ENCODE results near the gene GATAD1.
"Not testable (repeated sequence)": the region's sequence is repeated elsewhere in the genome, so short reads cannot be mapped to it uniquely, and the experiment has no call there.

GATAD1 gene, protein sequence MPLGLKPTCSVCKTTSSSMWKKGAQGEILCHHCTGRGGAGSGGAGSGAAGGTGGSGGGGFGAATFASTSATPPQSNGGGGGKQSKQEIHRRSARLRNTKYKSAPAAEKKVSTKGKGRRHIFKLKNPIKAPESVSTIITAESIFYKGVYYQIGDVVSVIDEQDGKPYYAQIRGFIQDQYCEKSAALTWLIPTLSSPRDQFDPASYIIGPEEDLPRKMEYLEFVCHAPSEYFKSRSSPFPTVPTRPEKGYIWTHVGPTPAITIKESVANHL

DNA sequence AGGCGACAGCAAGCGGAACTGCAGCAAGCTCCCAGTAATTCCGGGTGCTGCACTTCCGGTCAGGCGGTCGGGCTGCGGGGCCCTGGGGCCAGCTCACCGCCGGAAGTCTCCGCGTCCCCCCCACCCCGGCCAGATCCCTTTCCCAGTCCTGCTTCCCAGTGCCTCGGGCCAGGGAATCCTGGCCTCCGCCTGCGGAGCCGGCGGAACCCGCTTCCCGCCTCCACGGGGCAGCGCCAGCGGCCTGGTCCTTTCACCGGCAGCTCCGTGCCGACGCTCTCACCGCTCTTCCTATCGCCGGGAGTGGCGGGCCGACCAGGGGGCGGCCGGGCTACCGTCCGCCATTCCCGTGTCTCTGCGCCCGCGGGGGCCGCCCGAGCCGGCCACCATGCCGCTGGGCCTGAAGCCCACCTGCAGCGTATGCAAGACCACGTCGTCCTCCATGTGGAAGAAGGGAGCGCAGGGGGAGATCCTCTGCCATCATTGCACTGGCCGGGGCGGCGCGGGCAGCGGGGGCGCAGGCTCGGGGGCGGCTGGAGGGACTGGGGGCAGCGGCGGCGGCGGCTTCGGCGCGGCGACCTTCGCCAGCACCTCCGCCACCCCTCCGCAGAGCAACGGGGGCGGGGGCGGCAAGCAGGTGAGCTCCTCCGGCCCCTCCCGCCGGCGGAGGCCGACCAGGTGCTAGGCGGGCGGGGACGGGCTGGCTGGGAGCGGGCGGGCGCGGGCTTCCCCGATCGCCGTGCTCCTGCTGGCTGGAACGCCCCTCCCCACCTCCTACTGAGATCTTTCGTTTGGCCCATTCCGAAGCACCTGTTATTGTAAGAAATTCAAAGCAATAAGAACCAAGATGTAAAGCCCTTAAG, at the start of gene GATAD1:
TSS of gene GATAD1 (plus strand) at position 138 of the 860 bp plus-strand sequence. CDS start at position 386, 248 bp downstream.
- peak; percentile 91 for DNase-seq

DNA sequence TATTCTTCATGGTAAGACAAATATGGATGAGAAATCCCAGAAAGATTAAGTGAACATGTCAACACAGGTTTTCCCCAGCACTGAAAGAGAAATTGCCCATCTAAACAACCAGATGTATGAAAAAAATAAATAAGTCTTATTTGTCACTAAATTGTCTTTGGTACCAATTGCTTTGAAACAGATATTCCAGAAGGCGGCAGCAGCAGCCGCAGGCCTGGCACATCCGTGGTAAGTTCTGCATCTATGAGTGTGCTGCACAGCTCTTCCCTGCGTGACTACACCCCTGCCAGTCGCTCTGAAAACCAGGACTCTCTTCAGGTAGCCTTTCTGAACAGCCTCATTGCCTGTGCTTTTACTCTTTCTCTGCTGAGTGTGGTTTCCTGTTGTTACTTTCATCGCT, 49.7 kb upstream of the GATAD1 start:
- DNase-seq: no peak

DNA sequence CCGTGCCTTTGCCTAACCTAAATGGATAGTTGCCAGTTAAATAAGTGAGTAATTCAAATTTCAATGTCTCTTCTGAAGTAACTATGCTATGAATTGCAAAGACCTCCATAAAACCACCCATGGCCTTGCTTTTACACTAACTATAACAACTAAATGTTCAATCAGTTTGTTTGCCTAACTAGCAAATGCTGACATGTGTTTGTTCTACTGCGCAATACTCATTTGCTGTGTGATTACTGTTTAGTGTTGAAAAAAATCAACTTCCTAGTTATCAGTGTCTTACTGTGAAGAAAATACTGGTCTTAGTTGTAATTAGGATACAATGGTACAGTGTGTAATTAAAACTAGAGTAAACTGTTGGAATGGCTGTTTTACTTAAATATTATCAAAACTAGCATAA, 47.3 kb upstream of the GATAD1 start:
- no peak for DNase-seq

DNA sequence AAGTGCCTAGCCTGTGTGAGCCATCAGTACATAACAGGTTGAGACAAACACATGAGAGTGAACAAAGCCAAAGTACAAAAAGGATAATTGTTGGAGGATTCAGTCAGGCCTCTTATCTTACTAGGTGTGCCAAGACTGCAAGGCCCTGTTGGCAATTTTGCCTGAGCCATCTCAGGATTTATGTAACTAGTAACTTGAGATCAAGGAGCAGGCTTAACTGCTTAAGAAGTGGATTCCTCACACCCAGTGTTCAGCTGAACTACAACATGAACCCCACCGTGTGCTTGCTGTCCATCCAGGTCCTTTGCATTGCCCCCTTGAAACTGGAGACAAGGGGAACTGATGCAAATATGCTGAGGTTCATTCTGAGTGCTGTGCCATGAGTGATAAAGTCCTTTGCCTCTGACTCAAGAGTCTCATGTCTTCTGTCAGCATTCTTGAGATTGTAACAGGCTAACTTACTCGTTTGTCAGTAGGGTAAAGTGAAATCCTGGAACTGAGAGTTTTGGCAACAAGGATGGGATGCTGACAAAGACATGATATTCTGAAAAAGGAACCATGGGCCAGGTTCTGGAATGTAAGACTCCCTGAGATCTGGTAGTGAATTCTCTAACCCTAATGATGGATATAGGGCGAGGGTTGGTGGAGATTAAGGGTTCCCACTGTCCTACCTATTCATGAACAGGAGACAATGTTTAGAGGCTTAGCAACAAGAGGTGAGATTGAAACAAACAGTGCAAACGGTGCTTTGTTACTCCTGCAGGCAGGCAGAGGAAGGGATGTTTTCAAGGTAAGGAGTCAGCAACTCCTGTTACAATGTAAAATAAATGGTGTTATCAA, 44.1 kb upstream of the GATAD1 start:
- no peak for DNase-seq

DNA sequence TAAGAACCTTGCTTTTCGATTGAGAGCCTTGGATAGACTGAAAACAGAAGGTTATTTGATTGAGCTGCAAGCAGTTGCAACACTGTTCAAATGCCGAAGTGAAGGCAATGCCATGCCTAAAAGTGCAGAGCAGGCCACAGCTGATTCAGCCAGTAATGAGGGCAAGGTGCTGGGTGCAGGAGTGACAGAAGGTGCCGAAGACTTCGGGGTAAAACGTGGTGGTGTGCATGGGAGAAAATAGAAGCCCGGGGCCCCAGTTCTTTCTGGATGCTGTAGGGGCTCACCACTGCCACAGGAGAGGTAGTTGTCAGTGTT, 43.6 kb upstream of the GATAD1 start:
- no peak for DNase-seq

DNA sequence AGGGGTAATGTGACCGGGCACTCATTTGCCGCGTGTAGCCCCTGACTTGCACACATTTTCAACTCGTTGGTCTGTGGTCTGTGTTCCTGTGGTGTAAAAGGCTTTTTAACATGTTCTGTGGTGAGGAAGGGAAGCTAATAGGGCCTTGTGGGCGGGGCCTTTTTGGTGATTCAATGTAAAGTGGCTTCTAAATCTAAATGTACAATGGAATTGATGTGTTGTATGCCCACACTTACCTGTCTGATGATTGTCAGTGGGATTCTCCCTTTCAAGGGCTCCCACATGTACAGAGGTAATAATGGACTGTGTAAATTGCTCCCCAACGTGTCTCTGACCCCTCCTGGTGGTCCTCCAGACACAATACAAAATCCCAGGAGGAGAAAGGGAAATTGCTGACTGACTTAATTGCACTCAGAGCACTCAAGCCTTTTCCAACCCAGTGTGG, 43.1 kb upstream of the GATAD1 start:
- no peak for DNase-seq

DNA sequence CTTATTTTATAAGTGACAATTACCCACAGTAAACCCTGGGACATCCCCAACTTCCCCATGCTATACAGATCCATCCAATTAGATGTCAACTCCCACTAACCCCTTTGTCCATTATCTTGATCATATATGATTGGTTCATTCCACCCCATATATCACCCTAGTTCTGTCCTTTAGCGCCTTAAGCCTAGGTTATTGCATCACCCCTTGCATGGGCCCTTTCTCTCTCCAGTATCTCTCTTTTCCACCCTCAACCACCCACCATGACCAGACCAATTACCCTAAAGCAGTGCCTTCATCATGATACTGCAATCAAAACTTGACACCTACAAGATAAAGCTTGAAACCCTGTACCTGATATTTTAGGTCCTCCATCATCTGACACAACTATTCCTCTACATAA, 37.9 kb upstream of the GATAD1 start:
- DNase-seq: no peak

DNA sequence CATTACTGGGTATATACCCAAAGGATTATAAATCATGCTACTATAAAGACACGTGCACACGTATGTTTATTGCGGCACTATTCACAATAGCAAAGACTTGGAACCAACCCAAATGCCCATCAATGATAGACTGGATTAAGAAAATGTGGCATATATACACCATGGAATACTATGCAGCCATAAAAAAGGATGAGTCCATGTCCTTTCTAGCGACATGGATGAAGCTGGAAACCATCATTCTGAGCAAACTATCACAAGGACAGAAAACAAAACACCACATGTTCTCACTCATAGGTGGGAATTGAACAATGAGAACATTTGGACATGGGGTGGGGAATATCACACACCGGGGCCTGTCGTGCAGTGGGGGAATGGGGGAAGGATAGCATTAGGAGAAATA, 37.1 kb upstream of the GATAD1 start:
- not testable (repeated sequence) for DNase-seq

DNA sequence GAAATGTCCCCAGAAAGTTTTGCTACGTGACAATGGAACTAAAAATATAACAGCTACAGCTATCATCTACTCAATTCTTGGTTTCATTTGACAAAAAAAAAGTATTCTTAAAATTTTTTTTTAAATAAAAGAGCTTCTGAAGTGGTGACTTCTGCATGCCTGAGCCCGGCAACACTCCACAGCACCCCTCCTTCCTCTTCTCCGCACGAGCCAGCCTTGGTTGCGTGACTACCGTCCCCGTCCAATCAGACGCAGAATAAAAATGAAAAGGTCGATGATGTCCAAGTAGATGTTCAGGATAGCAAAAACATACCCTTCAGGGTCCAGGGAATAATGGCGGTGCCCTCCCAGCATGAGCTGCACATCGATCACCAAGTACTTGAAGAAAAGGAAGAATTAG, 34.5 kb upstream of the GATAD1 start:
- no peak for DNase-seq

DNA sequence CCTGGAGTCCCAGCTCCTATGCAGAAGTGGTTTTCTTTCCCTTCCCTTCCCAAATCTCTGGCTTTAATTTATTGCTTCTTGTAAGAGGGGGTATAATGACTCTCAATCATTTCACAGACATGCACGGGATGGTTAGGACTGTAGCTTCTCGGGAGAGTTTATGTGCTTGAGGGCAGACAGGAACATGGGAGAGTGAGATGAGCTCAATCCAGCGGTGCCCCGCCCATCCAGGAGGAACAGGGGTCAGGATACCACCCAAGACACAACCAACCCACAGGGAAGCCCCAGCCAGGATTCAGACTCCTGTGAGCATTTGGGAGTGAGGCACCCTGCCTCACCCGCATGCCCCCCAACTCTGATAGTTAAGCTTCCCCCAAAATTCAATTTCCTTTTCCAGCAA, 33.7 kb upstream of the GATAD1 start:
- no peak for DNase-seq

DNA sequence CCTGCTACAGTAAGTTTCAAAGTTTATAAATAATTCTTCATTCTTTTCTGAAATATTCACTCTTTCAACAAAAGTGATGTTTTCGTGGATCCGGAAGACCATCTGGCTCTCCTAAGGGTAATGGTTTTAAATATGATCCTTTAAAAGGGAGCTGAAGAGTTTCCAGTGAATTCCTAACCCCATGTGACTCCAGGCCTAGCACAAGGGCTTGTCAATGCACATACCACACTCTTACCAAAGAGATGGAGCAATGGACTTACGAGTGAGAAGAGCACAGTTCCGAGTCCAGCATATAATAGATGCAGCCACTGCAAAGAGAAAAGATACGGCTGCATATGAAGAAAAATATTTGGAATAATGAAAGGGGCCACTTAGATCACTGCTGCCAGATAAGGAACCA, 32.1 kb upstream of the GATAD1 start:
- no peak for DNase-seq

DNA sequence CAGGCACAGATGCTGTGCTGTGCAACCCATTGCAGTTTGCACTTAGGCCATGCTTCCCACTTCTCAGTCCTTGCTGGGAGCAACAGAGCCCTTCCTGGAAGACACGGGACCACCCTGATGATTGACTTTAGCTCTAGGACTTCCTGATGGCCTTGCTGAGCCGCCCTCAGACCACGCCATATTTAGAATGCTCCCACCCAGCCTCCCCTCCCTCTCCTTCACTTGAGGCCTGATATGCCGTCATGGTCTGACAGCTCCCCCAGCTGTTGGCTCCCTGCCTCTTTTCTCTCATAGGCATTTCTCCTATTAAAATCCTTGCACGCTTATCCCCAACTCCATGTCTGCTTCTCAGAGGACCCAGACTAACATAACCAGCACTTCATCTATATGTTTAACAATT, 29.4 kb upstream of the GATAD1 start:
- no peak for DNase-seq

DNA sequence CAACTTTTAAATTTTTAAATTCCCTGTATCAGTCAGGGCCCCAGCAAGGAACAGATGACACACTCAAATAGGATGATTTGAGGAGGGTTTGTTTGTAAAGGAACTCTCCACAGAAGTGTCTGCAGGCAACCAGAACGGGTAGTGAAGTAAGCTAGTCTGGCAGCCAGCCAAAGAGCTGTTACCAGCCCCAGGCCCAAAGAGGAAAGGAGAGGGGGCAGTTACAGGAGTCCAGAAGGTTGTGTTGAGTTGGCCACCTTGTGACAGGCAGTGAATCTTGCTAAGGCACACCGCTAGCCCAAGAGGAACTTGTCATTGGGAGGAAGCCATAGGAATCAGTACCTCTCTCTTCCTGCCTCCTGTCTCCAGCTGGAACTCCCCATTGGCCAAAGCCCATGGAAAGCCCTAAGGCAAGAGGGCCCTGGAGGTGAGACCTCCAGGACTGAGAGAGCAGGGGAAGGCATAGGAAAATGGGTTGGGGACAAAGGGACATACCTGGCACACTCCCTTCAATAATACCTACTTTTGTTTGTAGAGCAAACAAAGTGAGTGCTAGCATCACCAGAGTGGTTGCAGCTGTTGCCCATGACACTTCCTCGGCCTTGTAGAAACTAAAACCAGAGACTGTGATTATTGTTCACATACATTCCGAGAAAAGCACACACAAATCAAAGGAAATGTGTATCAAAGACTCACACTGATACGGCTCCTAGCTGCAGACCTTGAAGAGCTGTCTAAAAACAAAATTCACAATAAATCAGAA, 25.4 kb upstream of the GATAD1 start:
- no peak for DNase-seq

DNA sequence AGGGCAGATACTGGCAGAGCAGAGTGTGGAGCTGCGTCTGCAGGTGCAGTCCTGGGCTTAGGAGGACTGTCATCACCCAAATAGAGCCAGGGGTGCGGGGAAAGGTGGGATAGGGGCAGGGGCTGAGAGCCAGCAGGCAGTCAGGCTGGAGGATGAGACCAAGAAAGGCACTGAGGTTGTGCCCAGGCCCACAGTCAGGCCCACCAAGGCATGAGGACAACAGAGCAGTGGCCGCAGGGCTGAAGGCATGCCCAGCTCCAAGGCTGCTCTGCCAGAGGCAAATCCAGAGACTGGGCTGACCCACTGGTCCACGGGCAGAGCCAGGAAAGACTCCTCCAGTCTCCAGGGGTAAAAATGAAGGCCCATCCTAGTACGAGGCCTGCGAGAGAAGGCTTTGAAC, 24.4 kb upstream of the GATAD1 start:
- no peak for DNase-seq

DNA sequence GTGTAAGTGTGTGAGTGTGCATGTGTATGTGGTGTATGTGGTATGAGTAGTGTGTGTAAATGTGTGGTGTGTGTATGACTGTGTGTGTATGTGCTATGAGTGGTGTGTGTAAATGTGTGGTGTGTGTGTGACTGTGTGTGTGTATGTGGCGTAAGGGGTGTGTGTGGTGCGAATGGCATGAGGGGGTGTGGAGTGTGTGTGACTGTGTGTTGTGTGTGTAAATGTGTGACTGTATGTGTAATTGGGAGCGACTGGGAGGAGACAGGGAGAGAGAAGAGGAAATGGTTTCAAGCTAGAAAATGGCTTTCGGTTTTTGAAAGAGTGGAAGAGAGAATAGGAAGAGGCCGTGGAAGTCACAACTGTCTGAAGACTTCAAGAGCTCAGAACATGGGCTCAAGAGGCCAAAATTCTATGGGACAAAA, 23.6 kb upstream of the GATAD1 start:
- no peak for DNase-seq

DNA sequence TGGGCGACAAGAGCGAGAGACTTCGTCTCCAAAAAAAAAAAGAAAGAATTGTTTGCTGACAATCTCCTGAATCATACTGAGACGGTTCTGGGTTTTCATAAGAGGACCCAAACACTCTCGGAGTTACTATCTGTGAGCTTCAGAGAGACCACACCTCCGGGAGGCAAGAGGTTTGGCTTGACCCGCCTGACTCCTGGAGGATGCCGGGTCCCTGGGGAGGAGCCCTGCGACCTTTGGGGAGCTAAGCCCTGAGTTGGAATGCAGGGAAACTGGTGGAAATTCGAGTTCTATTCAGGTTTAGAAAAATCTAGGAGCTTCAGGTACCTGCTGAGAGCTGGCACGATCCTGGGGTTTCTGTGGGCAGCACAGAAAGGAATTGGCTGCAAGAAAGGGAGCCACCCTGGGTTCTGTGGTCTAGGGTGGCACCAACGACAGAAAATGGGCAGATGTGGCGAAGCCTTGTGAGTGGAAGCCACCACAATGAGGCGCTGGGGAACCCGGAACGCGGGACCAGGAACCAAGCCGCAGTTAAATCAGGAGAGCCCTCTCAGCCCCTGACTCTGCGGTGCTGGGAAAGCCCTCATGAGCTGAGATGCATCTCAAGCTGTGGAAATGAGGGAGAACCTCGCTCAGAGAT, 21.9 kb upstream of the GATAD1 start:
- no peak for DNase-seq

DNA sequence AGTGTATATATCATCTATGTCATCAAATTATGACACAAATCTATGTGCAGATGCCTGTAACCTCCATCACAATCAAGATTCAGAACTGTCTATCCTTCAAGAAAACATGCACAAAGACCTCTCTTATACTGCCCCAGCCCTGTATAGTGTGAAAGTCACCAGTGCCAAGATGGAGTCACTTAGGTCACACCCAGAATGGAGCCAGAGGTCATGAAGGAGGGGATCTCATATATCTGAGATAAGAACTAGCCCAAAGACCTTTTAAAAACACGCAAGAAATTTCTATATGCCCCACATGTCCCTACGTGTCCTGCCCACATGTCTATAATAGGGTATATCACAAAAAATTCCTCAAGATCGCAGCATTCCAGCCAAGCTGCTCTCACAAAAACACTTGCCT, 20.1 kb upstream of the GATAD1 start:
- no peak for DNase-seq

DNA sequence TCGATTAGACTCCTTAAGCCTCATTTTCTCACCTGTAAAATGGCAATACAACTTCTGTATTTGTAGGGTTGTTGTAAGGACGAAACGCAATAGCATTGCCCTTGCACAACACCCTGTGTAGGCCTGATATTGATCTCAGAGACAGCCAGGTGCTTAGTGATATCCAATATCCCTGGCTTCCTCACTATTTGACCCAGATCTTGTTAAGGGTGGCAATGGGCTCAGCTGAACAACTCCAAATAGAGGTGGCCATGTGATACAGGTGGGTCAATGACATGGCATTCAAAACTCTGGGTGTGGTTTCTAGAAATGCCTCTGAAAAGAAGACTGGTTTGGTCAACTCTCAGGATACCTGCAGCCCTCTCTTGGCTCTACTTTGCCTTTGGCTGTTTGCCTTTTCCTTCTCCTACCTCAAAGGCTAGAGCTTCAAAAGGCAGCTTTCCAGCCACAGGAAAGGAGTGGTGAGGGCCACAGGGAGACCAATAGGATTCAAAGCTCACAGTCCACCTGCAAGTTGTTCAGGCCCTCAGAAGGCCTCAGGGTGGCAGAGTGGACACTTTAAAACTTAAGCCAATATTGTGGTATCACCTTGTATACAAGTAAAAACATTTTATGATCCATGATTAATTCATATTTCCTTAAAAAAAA, 14.9 kb upstream of the GATAD1 start:
- DNase-seq: no peak

DNA sequence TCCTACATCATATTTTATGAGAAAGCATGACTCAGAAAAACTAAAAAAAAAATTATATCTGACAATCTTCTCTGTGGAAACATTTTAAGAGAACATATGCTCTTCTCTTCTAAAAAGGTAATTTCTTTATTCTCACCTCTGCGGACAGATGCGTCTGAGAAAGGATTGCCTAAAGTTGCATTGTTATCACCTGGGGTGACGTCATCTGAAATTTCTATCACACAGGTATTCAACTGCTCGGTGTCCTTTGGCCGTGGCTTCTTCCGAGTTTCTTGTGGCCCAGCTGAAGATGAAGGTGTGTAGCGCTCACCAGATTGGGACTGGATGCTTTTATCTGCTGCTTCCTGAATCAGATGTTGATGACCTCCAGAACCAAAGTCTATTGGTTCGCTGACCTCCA, 14.3 kb upstream of the GATAD1 start:
- no peak for DNase-seq

DNA sequence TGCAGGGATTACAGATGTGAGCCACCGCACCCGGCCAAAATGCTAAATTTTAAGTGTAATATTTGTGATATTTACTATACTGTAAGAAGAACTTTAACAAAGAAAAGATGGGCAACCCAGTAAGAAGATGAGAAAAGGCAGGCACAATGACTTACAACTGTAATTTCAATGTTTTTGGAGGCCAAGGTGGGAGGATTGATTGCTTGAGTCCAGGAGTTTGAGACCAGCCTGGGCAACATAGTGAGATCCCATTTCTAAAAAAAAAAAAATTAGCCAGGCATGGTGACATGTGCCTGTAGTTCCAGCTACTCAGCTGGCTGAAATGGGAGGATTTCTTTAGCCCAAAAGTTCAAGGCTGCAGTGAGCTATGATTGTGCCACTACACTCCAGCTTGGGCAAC, 11.7 kb upstream of the GATAD1 start:
- no peak for DNase-seq

DNA sequence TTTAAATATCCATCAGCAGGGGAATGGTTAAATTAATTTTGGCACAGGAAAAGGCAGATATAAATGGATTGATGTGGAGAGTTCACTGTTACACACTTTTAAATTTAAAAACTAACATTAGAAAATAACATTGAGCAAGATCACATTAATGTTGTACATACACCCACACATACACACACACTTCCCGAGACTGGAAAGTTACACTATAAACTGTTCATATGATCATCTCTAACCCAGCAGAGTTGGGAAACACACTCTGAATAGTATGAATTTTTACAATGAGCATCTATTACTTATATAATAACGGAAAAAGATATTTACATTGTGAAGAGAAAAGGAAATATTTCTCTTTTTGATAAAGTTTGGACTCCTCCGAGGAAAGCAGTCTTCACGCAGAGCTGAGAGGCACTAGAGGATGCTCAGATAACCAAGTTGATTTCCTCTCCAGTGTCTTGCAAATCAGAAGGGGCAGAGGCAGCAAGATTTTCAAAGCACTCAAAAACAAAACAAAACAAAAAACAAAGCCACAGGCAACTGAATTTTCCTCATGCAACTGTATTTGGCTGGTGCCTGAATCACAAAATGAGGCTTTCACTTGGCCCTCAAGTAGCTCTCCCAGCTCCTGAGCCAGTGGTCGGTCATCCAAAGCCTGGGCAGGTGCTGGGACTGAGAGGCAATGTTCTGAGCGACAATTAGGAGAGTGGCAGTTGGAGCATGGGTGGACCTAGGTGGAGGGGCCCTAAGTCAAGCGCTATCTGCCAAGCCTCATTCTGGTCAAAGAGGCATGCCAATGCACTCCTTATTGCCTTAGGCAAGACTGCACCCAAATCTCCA, 10.5 kb upstream of the GATAD1 start:
- DNase-seq: no peak
